Lower lobe of right lung (tissue), 2 donors: ENCODE results near the gene SMAD6. TPM values are rescaled to one million over a fixed set of nuclear protein-coding genes. Genes with fewer than 3 reads are reported as not detected.

Experiments used
- ATAC-seq, 2 donors: fragments of 200-7000 bp; cut with Tn5 transposase; one replicate each; pipeline ENCODE4 v1.9.1; 2020 to 2022; ENCODE audit warnings: mild to moderate bottlenecking in 2 of 2, moderate library complexity in 2 of 2
- DNase-seq: peaks from one replicate; pipeline ENCODE4 v3.0.0-alpha.2; 2020
- H3K27ac ChIP-seq: fragments of 200-600 bp; one replicate; pipeline ENCODE4 v1.8.0; 2022
- H3K27me3 ChIP-seq: fragments of 200-600 bp; one replicate; pipeline ENCODE4 v1.8.0; 2022; ENCODE audit warnings: low read depth
- H3K36me3 ChIP-seq: fragments of 200-600 bp; one replicate; pipeline ENCODE4 v1.8.0; 2022; ENCODE audit warnings: mild to moderate bottlenecking
- H3K4me1 ChIP-seq: fragments of 200-600 bp; one replicate; pipeline ENCODE4 v1.8.0; 2022
- H3K4me3 ChIP-seq: fragments of 200-600 bp; one replicate; pipeline ENCODE4 v1.8.0; 2022; ENCODE audit warnings: mild to moderate bottlenecking
- H3K9me3 ChIP-seq: fragments of 200-600 bp; one replicate; pipeline ENCODE4 v1.8.0; 2022
- intact Hi-C: fragments of 100-400 bp; cut with DNase I; formaldehyde crosslinking; loops from one replicate; pipeline ENCODE4 v1.11.0; 2022
- total RNA-seq: library from RNA; stranded (reverse); fragmentation: NEBNext Ultra II Directional; extraction: Animal tissue kit (Norgen Biotek cat#: 25700); gene quantifications from one replicate; pipeline ENCODE4 v1.2.1, GENCODE V29; 2021
- TF ChIP-seq, protein P1 (sequence below): fragments of 200-600 bp; IDR thresholded peaks from one replicate; pipeline ENCODE4 v1.8.0; 2022; ENCODE audit warnings: antibody characterized with exemption, mild to moderate bottlenecking
- donor health status: DM: no; HTN: yes; CAD: no; lungs with severe emphysema.

SMAD6 gene
- total RNA-seq, 1 donor from 2014 or later = 159 TPM

DNA sequence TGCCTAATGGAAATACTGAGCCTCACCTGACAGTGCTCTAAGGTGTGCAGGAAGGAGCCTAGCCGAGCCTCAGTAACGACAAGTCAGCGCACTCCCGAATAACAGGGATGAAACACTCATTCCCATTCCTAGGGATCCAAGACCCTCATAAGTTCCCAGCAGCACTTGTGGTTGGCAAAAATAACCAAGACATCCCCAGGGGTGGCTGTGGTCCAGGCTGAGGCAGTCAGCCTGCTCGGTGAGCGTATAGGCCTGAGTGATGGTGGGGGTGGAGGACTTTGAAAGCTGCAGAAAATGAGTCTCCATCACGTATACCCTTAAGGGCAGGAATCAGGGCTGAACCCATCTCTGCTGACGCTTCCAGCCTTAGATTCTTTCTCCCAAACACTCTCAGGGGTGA lies 120.1 kb downstream of the SMAD6 start:
- no peaks in the 10 kb centered on the region for H3K9me3 ChIP-seq
- H3K36me3 ChIP-seq = no peaks in the 10 kb centered on the region
- no peak overlapping the region for H3K4me3 ChIP-seq
- H3K27ac ChIP-seq = no peak overlapping the region
- peaks cover 6% of the 10 kb centered on the region for H3K4me1 ChIP-seq
- no peak for ATAC-seq
- no peaks in the 10 kb centered on the region for H3K27me3 ChIP-seq
- TF ChIP-seq, protein P1, sequence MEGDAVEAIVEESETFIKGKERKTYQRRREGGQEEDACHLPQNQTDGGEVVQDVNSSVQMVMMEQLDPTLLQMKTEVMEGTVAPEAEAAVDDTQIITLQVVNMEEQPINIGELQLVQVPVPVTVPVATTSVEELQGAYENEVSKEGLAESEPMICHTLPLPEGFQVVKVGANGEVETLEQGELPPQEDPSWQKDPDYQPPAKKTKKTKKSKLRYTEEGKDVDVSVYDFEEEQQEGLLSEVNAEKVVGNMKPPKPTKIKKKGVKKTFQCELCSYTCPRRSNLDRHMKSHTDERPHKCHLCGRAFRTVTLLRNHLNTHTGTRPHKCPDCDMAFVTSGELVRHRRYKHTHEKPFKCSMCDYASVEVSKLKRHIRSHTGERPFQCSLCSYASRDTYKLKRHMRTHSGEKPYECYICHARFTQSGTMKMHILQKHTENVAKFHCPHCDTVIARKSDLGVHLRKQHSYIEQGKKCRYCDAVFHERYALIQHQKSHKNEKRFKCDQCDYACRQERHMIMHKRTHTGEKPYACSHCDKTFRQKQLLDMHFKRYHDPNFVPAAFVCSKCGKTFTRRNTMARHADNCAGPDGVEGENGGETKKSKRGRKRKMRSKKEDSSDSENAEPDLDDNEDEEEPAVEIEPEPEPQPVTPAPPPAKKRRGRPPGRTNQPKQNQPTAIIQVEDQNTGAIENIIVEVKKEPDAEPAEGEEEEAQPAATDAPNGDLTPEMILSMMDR = no peak
- DNase-seq = no peak
- intact Hi-C loops = no loop called here

DNA sequence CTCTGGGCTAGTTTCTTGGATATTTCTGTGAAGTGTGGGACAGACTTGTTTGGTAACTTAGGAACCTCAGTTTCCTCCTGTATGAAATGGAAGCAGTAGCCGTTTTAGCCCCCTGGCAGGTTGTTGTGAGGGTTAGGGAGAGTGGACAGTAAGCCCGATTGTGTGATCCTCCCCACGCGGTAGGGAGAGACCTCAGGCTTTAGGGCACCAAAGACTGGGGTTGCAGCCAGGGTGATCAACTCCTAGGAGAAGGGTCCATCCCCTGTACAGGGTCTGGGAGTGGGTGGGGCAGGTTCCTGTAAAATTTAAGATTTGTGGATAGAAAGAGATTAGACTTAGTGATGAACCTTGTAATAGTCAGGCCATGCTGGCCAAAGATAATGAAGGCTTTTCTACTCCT lies 120.5 kb downstream of the SMAD6 start:
- TF ChIP-seq, protein P1 = no peak

DNA sequence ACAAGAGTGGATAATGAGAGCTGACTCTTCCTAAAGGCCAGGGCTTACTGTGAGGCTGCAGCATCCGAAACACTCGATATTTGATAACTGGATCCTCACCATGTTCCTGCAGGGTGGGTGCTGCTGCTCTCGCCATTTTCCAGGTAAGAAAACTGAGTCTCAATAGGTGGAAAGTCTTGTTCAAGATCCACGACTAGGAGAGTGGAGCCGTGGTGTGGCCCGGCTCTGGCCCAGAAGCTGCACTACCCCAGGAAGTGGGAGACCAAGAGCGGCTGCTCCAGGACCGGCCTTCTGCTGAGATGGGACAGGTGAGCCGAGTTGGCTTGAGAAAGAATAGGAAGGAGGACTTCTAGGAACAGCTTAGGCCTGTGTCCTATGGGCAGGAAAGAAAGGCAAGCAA lies 121.6 kb downstream of the SMAD6 start:
- ATAC-seq = no peak
- H3K4me3 ChIP-seq = no peak overlapping the region
- DNase-seq = no peak
- no peaks in the 10 kb centered on the region for H3K36me3 ChIP-seq
- H3K4me1 ChIP-seq = peaks cover 2% of the 10 kb centered on the region
- intact Hi-C loops = no loop called here
- H3K9me3 ChIP-seq = no peaks in the 10 kb centered on the region
- H3K27me3 ChIP-seq = no peaks in the 10 kb centered on the region
- TF ChIP-seq, protein P1 = no peak
- no peak overlapping the region for H3K27ac ChIP-seq

More for the DNA sequence above, 120.5 kb downstream of the SMAD6 start:
- H3K36me3 ChIP-seq = no peaks in the 10 kb centered on the region
- H3K4me1 ChIP-seq = peaks cover 6% of the 10 kb centered on the region
- intact Hi-C loops = no loop called here
- no peak overlapping the region for H3K27ac ChIP-seq
- H3K27me3 ChIP-seq = no peaks in the 10 kb centered on the region
- ATAC-seq (no peak), DNase-seq (no peak)
- H3K4me3 ChIP-seq = no peak overlapping the region
- H3K9me3 ChIP-seq = no peaks in the 10 kb centered on the region

DNA sequence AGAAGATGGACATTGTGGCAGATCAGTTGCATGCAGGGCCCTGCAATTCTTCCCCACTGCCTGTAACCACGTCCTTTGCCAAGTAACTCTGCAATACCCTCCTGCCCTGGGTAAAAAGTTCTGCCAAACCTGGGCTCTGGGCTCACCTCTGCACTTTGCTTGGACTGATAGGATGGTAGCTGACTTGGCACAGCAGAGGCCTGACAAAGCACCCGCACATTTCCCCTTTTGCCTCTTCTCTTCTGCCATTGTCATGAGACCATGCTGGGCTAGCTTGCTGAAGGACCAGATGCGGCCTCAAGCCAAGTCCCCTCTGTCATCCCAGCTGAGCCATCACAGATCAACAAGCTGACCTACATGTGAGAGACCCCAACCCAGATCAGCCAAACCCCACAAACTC lies 122.4 kb downstream of the SMAD6 start:
- H3K9me3 ChIP-seq = no peaks in the 10 kb centered on the region
- DNase-seq = no peak
- no peak for ATAC-seq

DNA sequence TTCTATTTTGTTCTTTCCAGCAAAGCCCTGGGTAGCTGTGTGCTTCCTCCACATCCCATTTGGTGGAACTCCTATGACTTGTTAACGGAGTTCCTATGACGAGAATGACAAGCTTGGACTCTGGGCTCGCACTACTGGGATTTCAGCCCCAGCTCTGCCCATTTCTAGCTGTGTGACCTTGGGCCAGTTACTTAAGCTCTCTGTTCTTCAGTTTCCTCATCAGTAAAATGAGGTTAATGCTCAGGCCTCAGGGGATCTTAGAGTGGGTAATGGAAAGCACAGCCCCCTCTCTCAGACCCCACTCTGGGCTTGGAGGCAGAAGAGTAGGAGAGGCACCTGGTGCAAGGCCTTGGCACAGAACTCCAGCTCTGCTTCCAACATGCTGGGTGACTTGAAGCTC lies 123.1 kb downstream of the SMAD6 start:
- intact Hi-C loops = no loop called here
- H3K9me3 ChIP-seq = no peaks in the 10 kb centered on the region

More for the DNA sequence above, 122.4 kb downstream of the SMAD6 start:
- no peak overlapping the region for H3K27ac ChIP-seq
- TF ChIP-seq, protein P1 = no peak
- no peaks in the 10 kb centered on the region for H3K27me3 ChIP-seq
- H3K36me3 ChIP-seq = no peaks in the 10 kb centered on the region
- intact Hi-C loops = no loop called here
- no peak overlapping the region for H3K4me3 ChIP-seq
- H3K4me1 ChIP-seq = no peaks in the 10 kb centered on the region

More for the DNA sequence above, 123.1 kb downstream of the SMAD6 start:
- Histone ChIP-seq H3K4me3 (no peak overlapping the region), H3K27ac (no peak overlapping the region), H3K4me1 (no peaks in the 10 kb centered on the region), H3K36me3 (no peaks in the 10 kb centered on the region), H3K27me3 (no peaks in the 10 kb centered on the region)
- DNase-seq (no peak), ATAC-seq (no peak)
- TF ChIP-seq, protein P1 = no peak
